Renal cortex interstitium (tissue), 11 donors: ENCODE results near the gene ITGA5. TPM values are rescaled to one million over a fixed set of nuclear protein-coding genes. Genes with fewer than 3 reads are reported as not detected.

ENCODE experiments used
- DNase-seq, 11 donors: peaks; one replicate each; pipeline ENCODE4 v3.0.0-alpha.2; 2013; ENCODE audit warnings: low read depth in 9 of 11, low spot score in 4 of 11; ENCODE audit errors: extremely low read depth in 1 of 11
- polyA plus RNA-seq, 3 donors: library from polyadenylated mRNA; unstranded; fragments of 120-200 nt; gene quantifications; one replicate each; pipeline ENCODE4 v1.2.1, GENCODE V29; 2013; ENCODE audit not compliant: insufficient read length in 3 of 3

ITGA5 gene
- polyA plus RNA-seq, 3 donors, result 41.1 to 50.6 (median 42.1) TPM

GRCh38 chr12:54416687-54417603 lies 2.1 kb downstream of the ITGA5 start:
- no peak for DNase-seq

GRCh38 chr12:54415221-54415929 lies 3.7 kb downstream of the ITGA5 start:
- DNase-seq, result no peak

GRCh38 chr12:54413284-54414190 lies 5.5 kb downstream of the ITGA5 start:
- DNase-seq, result no peak

- DNase-seq, result no peak
These were observed 6.3 kb downstream of the ITGA5 start for GRCh38 chr12:54412786-54413185.

GRCh38 chr12:54412348-54412747 lies 6.7 kb downstream of the ITGA5 start:
- DNase-seq, result no peak

GRCh38 chr12:54411391-54412241 lies 7.5 kb downstream of the ITGA5 start:
- DNase-seq, result no peak

- no peak for DNase-seq
These were observed 9.8 kb downstream of the ITGA5 start for GRCh38 chr12:54409267-54409666.

- DNase-seq, result no peak
These were observed 11.7 kb downstream of the ITGA5 start for GRCh38 chr12:54407183-54407905.

- DNase-seq, result no peak
These were observed 13.5 kb downstream of the ITGA5 start for GRCh38 chr12:54405573-54405972.

GRCh38 chr12:54405106-54405505 lies 14.0 kb downstream of the ITGA5 start:
- DNase-seq, result no peak

- DNase-seq, result peak in 1 of 11 donors; percentile 48
These were observed 14.7 kb downstream of the ITGA5 start for GRCh38 chr12:54404061-54405004.

GRCh38 chr12:54401119-54401518 lies 17.9 kb downstream of the ITGA5 start:
- no peak for DNase-seq

- DNase-seq, result peak in 9 of 11 donors; percentile 69 to 82 (median 77)
These were observed 19.9 kb downstream of the ITGA5 start for GRCh38 chr12:54398995-54399793.

- no peak for DNase-seq
These were observed 20.8 kb downstream of the ITGA5 start for GRCh38 chr12:54398218-54398617.

- DNase-seq, result no peak
These were observed 21.9 kb downstream of the ITGA5 start for GRCh38 chr12:54397157-54397556.

- no peak for DNase-seq
These were observed 23.5 kb downstream of the ITGA5 start for GRCh38 chr12:54395545-54395944.
